Tibial artery (tissue), 4 donors: Measurements from ENCODE around the gene PBX2.

Source experiments
- DNase-seq, 2 donors: peaks; one replicate each; pipeline ENCODE4 v3.0.0-alpha.2; 2019
- H3K27ac ChIP-seq, 2 donors: fragments of 200-600 bp; sonication (generic) in 1 of 2; 1 replicate in 1 of 2; 2 replicates in 1 of 2; pipeline ENCODE4 v1.5.1; 2018 to 2019; ENCODE audit warnings: mild to moderate bottlenecking in 1 of 2
- H3K27me3 ChIP-seq, 2 donors: fragments of 200-600 bp; sonication (generic) in 1 of 2; one replicate each; pipeline versions ENCODE4 v1.5.1 to v1.6.0; 2016 to 2019
- H3K36me3 ChIP-seq, 3 donors: fragments of 200-600 bp; sonication (generic) in 2 of 3; one replicate each; pipeline ENCODE4 v1.5.1; 2016 to 2019; ENCODE audit warnings: mild to moderate bottlenecking in 2 of 3
- H3K4me1 ChIP-seq, 4 donors: fragments of 200-600 bp; sonication (generic) in 2 of 4; 1 replicate in 3 of 4; 2 replicates in 1 of 4; pipeline ENCODE4 v1.5.1; 2016 to 2019
- H3K4me3 ChIP-seq, 2 donors: fragments of 200-600 bp; sonication (generic) in 1 of 2; 1 replicate in 1 of 2; 2 replicates in 1 of 2; pipeline ENCODE4 v1.5.1; 2018 to 2019; ENCODE audit warnings: mild to moderate bottlenecking in 2 of 2
- H3K9me3 ChIP-seq, 3 donors: fragments of 200-600 bp; sonication (generic) in 1 of 3; one replicate each; pipeline ENCODE4 v1.5.1; 2016 to 2019
- intact Hi-C: fragments of 100-400 bp; cut with DNase I; formaldehyde crosslinking; loops from one replicate; pipeline ENCODE4 v1.15.0; 2023; ENCODE audit warnings: low total_unique reads
- TF ChIP-seq, protein P1 (sequence below), 2 experiments: fragments of 200-600 bp in 1 of 2; fragments of 450-650 bp in 1 of 2; IDR thresholded peaks; one replicate each; pipeline ENCODE4 v1.5.1; 2017 to 2019; ENCODE audit warnings: antibody characterized with exemption in 2 of 2, mild to moderate bottlenecking in 1 of 2, moderate library complexity in 1 of 2

The PBX2 gene

GRCh38 chr6:32190054-32190851, at the start of gene PBX2:
PBX2 (minus strand) TSS chr6:32190202; CDS start chr6:32189915, 287 bp downstream.
- Histone ChIP-seq H3K4me3 (peak within 1 kb of the TSS; percentile 86 to 92), H3K9me3 (no peaks in the 10 kb centered on the region), H3K36me3 (peaks cover 12 to 20% (median 19%) of the 10 kb centered on the region in 3 donors), H3K27me3 (no peaks in the 10 kb centered on the region), H3K4me1 (peaks cover 0 to 65% (median 50%) of the 10 kb centered on the region in 4 donors), H3K27ac (peak within 1 kb of the TSS; percentile 92 to 97)
- TF ChIP-seq, protein P1, sequence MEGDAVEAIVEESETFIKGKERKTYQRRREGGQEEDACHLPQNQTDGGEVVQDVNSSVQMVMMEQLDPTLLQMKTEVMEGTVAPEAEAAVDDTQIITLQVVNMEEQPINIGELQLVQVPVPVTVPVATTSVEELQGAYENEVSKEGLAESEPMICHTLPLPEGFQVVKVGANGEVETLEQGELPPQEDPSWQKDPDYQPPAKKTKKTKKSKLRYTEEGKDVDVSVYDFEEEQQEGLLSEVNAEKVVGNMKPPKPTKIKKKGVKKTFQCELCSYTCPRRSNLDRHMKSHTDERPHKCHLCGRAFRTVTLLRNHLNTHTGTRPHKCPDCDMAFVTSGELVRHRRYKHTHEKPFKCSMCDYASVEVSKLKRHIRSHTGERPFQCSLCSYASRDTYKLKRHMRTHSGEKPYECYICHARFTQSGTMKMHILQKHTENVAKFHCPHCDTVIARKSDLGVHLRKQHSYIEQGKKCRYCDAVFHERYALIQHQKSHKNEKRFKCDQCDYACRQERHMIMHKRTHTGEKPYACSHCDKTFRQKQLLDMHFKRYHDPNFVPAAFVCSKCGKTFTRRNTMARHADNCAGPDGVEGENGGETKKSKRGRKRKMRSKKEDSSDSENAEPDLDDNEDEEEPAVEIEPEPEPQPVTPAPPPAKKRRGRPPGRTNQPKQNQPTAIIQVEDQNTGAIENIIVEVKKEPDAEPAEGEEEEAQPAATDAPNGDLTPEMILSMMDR (IDR thresholded peaks at IDR 0.05), result no peak
- DNase-seq, result peak; percentile 97 to 98
- intact Hi-C loops, result no loop called here

DNA sequence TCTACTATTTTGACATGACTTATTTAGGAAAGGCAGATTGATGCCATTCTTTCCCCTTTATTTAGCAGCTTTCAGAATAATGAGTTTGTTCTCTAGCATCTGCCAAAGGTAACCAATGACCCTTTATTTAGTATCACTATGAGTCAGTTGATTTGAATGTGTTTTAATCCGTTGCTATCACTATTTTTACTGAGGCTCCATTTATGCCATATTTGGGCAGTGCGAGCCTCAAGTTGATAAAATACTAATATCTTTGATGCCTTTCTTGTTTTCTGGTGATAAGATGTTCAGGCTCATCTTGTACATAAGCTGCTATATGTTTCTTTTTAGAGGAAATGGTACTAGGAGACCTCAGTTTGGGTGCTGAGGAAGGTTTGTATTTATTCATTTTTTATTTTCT, 49.5 kb upstream of the PBX2 start:
- peaks cover 0 to 4% of the 10 kb centered on the region in 2 donors for H3K27me3 ChIP-seq
- TF ChIP-seq, protein P1 (IDR thresholded peaks at IDR 0.05), result no peak
- no peak for DNase-seq
- H3K4me1 ChIP-seq, result peaks cover 0 to 4% (median 2%) of the 10 kb centered on the region in 4 donors
- intact Hi-C loops, result no loop called here
- no peaks in the 10 kb centered on the region for H3K9me3 ChIP-seq
- no peak overlapping the region for H3K27ac ChIP-seq
- no peak overlapping the region for H3K4me3 ChIP-seq
- no peaks in the 10 kb centered on the region for H3K36me3 ChIP-seq

GRCh38 chr6:32234934-32235333, 44.9 kb upstream of the PBX2 start:
- DNase-seq, result no peak
- H3K36me3 ChIP-seq, result no peaks in the 10 kb centered on the region
- TF ChIP-seq, protein P1 (IDR thresholded peaks at IDR 0.05), result no peak
- no peak overlapping the region for H3K4me3 ChIP-seq
- no peaks in the 10 kb centered on the region for H3K4me1 ChIP-seq
- H3K9me3 ChIP-seq, result no peaks in the 10 kb centered on the region
- intact Hi-C loops, result no loop called here
- H3K27me3 ChIP-seq, result no peaks in the 10 kb centered on the region
- H3K27ac ChIP-seq, result no peak overlapping the region

DNA sequence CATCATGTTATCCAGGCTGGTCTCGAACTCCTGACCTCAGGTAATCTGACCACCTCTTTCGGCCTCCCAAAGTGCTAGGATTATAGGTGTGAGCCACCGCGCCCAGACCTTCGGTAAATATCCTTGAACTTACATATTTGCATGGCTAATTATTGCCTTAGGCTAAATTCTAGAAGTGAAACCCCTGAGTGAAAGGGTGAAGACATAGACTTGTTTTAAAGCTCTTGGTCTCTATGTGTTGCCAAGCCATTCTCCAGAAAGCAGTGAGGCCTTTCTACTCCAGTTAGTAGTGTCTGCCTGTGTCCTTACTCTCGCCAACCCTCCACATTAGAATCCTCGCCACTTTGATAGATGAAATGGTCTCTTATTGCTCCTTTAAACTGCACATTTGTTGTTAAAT, 36.4 kb upstream of the PBX2 start:
- TF ChIP-seq, protein P1 (IDR thresholded peaks at IDR 0.05), result no peak
- Histone ChIP-seq H3K36me3 (no peaks in the 10 kb centered on the region), H3K4me1 (no peaks in the 10 kb centered on the region), H3K4me3 (no peak overlapping the region), H3K9me3 (no peaks in the 10 kb centered on the region), H3K27ac (no peak overlapping the region), H3K27me3 (peaks cover 0 to 13% of the 10 kb centered on the region in 2 donors)
- no peak for DNase-seq
- intact Hi-C loops, result no loop called here

GRCh38 chr6:32224696-32225095, 34.7 kb upstream of the PBX2 start:
- TF ChIP-seq, protein P1 (IDR thresholded peaks at IDR 0.05), result no peak
- peak in 1 of 2 donors; percentile 6 for DNase-seq
- no peaks in the 10 kb centered on the region for H3K36me3 ChIP-seq
- peaks cover 0 to 23% of the 10 kb centered on the region in 2 donors for H3K27me3 ChIP-seq
- H3K9me3 ChIP-seq, result no peaks in the 10 kb centered on the region
- intact Hi-C loops, result no loop called here
- H3K27ac ChIP-seq, result no peak overlapping the region
- no peaks in the 10 kb centered on the region for H3K4me1 ChIP-seq
- H3K4me3 ChIP-seq, result no peak overlapping the region
